HepG2 (cell line): ENCODE data around the gene ALDH3B1. TPM values are rescaled to one million over a fixed set of nuclear protein-coding genes. Genes with fewer than 3 reads are reported as not detected.

Experiments
- ADNP ChIP-seq: sonication (generic); formaldehyde crosslinking; IDR thresholded peaks from 2 replicates; pipeline ENCODE4 v1.4.0; 2020; ENCODE audit warnings: missing genetic modification reagents
- BHLHE40 ChIP-seq: IDR thresholded peaks from 2 replicates; pipeline ENCODE4 v1.6.1; 2011; ENCODE audit warnings: low read length, improper control_type of control experiment
- CEBPG ChIP-seq: IDR thresholded peaks from 2 replicates; pipeline ENCODE4 v1.6.1; 2016
- CHD4 ChIP-seq: fragments of 200-600 bp; sonication (generic); IDR thresholded peaks from 2 replicates; pipeline ENCODE4 v1.7.0; 2017; ENCODE audit warnings: mild to moderate bottlenecking, low read length, borderline replicate concordance
- KDM2A ChIP-seq: sonication (generic); formaldehyde crosslinking; IDR thresholded peaks from 2 replicates; pipeline ENCODE4 v1.4.0; 2020; ENCODE audit warnings: low read depth, missing genetic modification reagents, borderline replicate concordance
- KMT2B ChIP-seq: IDR thresholded peaks from 2 replicates; pipeline ENCODE4 v1.6.1; 2016; ENCODE audit warnings: missing genetic modification reagents, missing compliant biosample characterization
- MYNN ChIP-seq: sonication (generic); formaldehyde crosslinking; IDR thresholded peaks from 2 replicates; pipeline ENCODE4 v1.4.0; 2020; ENCODE audit warnings: mild to moderate bottlenecking, low read depth, missing genetic modification reagents
- NCOR1 ChIP-seq: fragments of 200-600 bp; sonication (generic); IDR thresholded peaks from 2 replicates; pipeline ENCODE4 v1.7.0; 2017; ENCODE audit warnings: antibody characterized with exemption, low read length, borderline replicate concordance
- TGIF2 ChIP-seq: IDR thresholded peaks from 2 replicates; pipeline ENCODE4 v1.6.1; 2016; ENCODE audit warnings: control low read depth, missing compliant biosample characterization
- ZC3H13 ChIP-seq: sonication (generic); formaldehyde crosslinking; IDR thresholded peaks from 2 replicates; pipeline ENCODE4 v1.8.1; 2023; ENCODE audit warnings: mild to moderate bottlenecking, missing genetic modification reagents, moderate library complexity
- ZMYM3 ChIP-seq: sonication (generic); formaldehyde crosslinking; IDR thresholded peaks from 2 replicates; pipeline ENCODE4 v1.5.1; 2020; ENCODE audit warnings: mild to moderate bottlenecking, missing genetic modification reagents
- ZNF333 ChIP-seq: sonication (generic); formaldehyde crosslinking; IDR thresholded peaks from 2 replicates; pipeline ENCODE4 v1.4.0; 2020; ENCODE audit warnings: mild to moderate bottlenecking, missing genetic modification reagents, borderline replicate concordance
- ZNF781 ChIP-seq: sonication (generic); formaldehyde crosslinking; IDR thresholded peaks from 2 replicates; pipeline ENCODE4 v1.5.1; 2020; ENCODE audit warnings: borderline replicate concordance, mild to moderate bottlenecking, missing genetic modification reagents; ENCODE audit errors: not compliant biosample characterization
- ZNF816 ChIP-seq: sonication (generic); formaldehyde crosslinking; IDR thresholded peaks from 2 replicates; pipeline ENCODE4 v1.8.0; 2022; ENCODE audit warnings: missing genetic modification reagents, mild to moderate bottlenecking, borderline replicate concordance
- ZNF891 ChIP-seq: sonication (generic); formaldehyde crosslinking; IDR thresholded peaks from 2 replicates; pipeline ENCODE4 v1.5.0; 2020; ENCODE audit warnings: mild to moderate bottlenecking, missing genetic modification reagents
- polyA plus RNA-seq, 8 experiments: library from polyadenylated mRNA; depleted of rRNA in 3 of 8; stranded (reverse) in 7 of 8; unstranded in 1 of 8; fragments of >200 nt; fragmentation: Illumina TruSeq in 4 of 8; extraction: Trizol in 4 of 8; gene quantifications; 2 replicates each; pipeline versions ENCODE4 v1.2.1 to v1.2.3, GENCODE V29; 2011 to 2016; ENCODE audit warnings: low read depth in 4 of 8, missing spikeins in 1 of 8, mixed read lengths in 1 of 8; ENCODE audit not compliant: insufficient read depth in 1 of 8
- total RNA-seq, 5 experiments: library from RNA; depleted of rRNA; stranded (reverse); fragments of >200 nt; fragmentation: Illumina TruSeq; extraction: Trizol; gene quantifications; 2 replicates each; pipeline ENCODE4 v1.2.3, GENCODE V29; 2016; ENCODE audit warnings: low read depth in 1 of 5
- TF ChIP-seq, protein P1 (sequence below): sonication (generic); formaldehyde crosslinking; IDR thresholded peaks from 2 replicates; pipeline ENCODE4 v1.4.0; 2020; ENCODE audit warnings: missing genetic modification reagents
- TF ChIP-seq, protein P2 (sequence below), 2 experiments: sonication (generic) in 1 of 2; formaldehyde crosslinking in 1 of 2; IDR thresholded peaks; 2 replicates each; pipeline versions ENCODE4 v1.4.0 to v1.6.1; 2018 to 2020; ENCODE audit warnings: missing genetic modification reagents in 2 of 2, borderline replicate concordance in 1 of 2, low read depth in 1 of 2, mild to moderate bottlenecking in 1 of 2, missing biosample characterization in 1 of 2
- TF ChIP-seq, protein P3 (sequence below): sonication (generic); formaldehyde crosslinking; IDR thresholded peaks from 2 replicates; pipeline ENCODE4 v1.4.0; 2020; ENCODE audit warnings: missing genetic modification reagents
- TF ChIP-seq, protein P4 (sequence below): sonication (generic); formaldehyde crosslinking; IDR thresholded peaks from 2 replicates; pipeline ENCODE4 v1.8.1; 2023; ENCODE audit warnings: mild to moderate bottlenecking, inconsistent platforms, moderate library complexity, missing genetic modification reagents, borderline replicate concordance

Gene ALDH3B1
- total and polyA plus RNA-seq, 2 of the 13 experiments (the other 11 are each of a cell fraction or from before 2014, with no cell fraction given) = 4.0 to 6.7 TPM

DNA sequence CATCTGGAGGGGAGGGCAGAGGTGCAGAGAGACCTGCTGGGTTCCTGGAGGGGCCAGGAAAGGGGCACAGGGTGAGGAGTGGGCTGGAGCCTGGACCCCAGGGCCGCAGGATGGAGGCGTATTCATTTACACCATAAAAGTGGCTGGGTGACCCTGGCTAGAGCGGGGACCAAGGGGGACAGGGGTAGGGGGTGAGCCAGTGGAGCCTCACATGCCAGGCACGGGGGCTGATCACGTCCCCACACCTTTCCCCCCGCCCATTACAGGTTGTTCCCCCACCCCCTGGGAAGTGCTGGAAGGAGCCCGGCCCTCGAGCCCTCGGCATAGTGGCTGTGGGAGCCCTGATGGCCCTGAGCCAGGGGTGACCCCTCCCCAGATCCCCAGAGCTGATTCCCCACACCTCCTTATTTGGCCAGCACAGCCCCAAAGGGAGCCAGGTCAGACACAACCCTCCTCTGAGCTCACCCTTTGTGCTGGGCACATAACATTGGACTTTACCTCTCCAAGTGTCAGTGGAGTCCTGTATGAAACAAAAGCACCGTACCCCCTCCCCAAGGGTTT lies 29.5 kb downstream of the ALDH3B1 start (continued):
- 0 out of 2 replicates have a peak, but pooled peaks have one; percentile 1 for TF ChIP-seq KMT2B (CRISPR knock-in tag)
- TF ChIP-seq TGIF2 (CRISPR knock-in tag) = 0 out of 2 replicates have a peak, but pooled peaks have one; percentile 27
- TF ChIP-seq KDM2A = no peak
- TF ChIP-seq, protein P1, sequence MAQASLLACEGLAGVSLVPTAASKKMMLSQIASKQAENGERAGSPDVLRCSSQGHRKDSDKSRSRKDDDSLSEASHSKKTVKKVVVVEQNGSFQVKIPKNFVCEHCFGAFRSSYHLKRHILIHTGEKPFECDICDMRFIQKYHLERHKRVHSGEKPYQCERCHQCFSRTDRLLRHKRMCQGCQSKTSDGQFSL (CRISPR knock-in tag) = no peak
- TF ChIP-seq CHD4 = 0 out of 2 replicates have a peak, but pooled peaks have one; percentile 2
- 0 out of 2 replicates have a peak, but pooled peaks have one; percentile 82 for TF ChIP-seq ZNF816 (CRISPR knock-in tag)
- TF ChIP-seq NCOR1 = 0 out of 2 replicates have a peak, but pooled peaks have one; percentile 27
- no peak for TF ChIP-seq CEBPG (CRISPR knock-in tag)
- TF ChIP-seq MYNN (CRISPR knock-in tag) = no peak
- TF ChIP-seq, protein P2, sequence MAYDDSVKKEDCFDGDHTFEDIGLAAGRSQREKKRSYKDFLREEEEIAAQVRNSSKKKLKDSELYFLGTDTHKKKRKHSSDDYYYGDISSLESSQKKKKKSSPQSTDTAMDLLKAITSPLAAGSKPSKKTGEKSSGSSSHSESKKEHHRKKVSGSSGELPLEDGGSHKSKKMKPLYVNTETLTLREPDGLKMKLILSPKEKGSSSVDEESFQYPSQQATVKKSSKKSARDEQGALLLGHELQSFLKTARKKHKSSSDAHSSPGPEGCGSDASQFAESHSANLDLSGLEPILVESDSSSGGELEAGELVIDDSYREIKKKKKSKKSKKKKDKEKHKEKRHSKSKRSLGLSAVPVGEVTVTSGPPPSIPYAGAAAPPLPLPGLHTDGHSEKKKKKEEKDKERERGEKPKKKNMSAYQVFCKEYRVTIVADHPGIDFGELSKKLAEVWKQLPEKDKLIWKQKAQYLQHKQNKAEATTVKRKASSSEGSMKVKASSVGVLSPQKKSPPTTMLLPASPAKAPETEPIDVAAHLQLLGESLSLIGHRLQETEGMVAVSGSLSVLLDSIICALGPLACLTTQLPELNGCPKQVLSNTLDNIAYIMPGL (CRISPR knock-in tag; IDR thresholded peaks at IDR 0.05; ENCODE audit: borderline replicate concordance in 1 of 2, low read depth in 1 of 2) = 0 out of 4 replicates have a peak, but pooled peaks of 1 of the 2 experiments have one; percentile 2
- no peak for TF ChIP-seq ZNF781 (CRISPR knock-in tag)
- TF ChIP-seq, protein P3, sequence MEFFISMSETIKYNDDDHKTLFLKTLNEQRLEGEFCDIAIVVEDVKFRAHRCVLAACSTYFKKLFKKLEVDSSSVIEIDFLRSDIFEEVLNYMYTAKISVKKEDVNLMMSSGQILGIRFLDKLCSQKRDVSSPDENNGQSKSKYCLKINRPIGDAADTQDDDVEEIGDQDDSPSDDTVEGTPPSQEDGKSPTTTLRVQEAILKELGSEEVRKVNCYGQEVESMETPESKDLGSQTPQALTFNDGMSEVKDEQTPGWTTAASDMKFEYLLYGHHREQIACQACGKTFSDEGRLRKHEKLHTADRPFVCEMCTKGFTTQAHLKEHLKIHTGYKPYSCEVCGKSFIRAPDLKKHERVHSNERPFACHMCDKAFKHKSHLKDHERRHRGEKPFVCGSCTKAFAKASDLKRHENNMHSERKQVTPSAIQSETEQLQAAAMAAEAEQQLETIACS = no peak
- TF ChIP-seq BHLHE40 = no peak
- TF ChIP-seq ZMYM3 (CRISPR knock-in tag) = 0 out of 2 replicates have a peak, but pooled peaks have one; percentile 14
- TF ChIP-seq, protein P4, sequence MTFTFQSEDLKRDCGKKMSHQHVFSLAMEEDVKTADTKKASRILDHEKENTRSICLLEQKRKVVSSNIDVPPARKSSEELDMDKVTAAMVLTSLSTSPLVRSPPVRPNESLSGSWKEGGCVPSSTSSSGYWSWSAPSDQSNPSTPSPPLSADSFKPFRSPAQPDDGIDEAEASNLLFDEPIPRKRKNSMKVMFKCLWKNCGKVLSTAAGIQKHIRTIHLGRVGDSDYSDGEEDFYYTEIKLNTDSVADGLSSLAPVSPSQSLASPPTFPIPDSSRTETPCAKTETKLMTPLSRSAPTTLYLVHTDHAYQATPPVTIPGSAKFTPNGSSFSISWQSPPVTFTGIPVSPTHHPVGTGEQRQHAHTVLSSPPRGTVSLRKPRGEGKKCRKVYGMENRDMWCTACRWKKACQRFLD (CRISPR knock-in tag) = 0 out of 2 replicates have a peak, but pooled peaks have one; percentile 23
- TF ChIP-seq ADNP (CRISPR knock-in tag) = no peak
- no peak for TF ChIP-seq ZC3H13 (CRISPR knock-in tag)
- no peak for TF ChIP-seq ZNF891 (CRISPR knock-in tag)
- 0 out of 2 replicates have a peak, but pooled peaks have one; percentile 36 for TF ChIP-seq ZNF333 (CRISPR knock-in tag)
